Fibroblast of the aortic adventitia (primary cell): ENCODE data around the gene FAM3B. TPM values are rescaled to one million over a fixed set of nuclear protein-coding genes. Genes with fewer than 3 reads are reported as not detected.

ENCODE experiments used
- DNase-seq: peaks from one replicate; pipeline ENCODE4 v3.0.0-alpha.2; 2010; ENCODE audit warnings: low read depth
- H3K4me3 ChIP-seq: 2 replicates; pipeline ENCODE4 v1.5.1; 2011; ENCODE audit warnings: low read depth, mild to moderate bottlenecking, control low read depth, low read length, moderate library complexity
- total RNA-seq: library from RNA; depleted of rRNA; stranded (reverse); fragments of >200 nt; gene quantifications from 2 replicates; pipeline ENCODE4 v1.2.3, GENCODE V29; 2012; ENCODE audit warnings: low replicate concordance
- TF ChIP-seq, protein P1 (sequence below): IDR thresholded peaks from 2 replicates; pipeline ENCODE4 v1.5.1; 2011; ENCODE audit warnings: mild to moderate bottlenecking, low read length, control low read depth, inconsistent platforms; ENCODE audit not compliant: insufficient read depth

FAM3B gene
- total RNA-seq, 1 donor: not detected

DNA sequence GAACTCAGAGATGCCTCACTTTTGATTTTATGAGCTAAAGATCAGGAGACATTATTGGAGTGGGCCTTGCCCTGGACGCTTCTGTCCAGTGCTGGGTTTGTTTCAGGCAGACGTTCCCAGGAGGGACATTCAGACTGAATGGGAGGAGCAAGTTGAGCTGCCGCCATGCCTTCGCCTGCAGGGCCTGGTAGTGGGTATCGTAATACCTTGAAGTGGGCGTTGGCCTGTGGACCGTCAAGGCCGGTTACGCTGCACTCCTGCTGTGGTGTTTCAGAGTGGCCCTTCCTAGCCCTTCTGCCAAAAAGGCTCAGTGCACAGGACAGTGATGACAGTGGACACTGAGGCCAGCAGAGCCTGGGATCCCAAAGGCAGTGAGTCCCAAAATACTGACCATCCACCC lies 1.6 kb downstream of the FAM3B start:
- no peak for DNase-seq
- TF ChIP-seq, protein P1, sequence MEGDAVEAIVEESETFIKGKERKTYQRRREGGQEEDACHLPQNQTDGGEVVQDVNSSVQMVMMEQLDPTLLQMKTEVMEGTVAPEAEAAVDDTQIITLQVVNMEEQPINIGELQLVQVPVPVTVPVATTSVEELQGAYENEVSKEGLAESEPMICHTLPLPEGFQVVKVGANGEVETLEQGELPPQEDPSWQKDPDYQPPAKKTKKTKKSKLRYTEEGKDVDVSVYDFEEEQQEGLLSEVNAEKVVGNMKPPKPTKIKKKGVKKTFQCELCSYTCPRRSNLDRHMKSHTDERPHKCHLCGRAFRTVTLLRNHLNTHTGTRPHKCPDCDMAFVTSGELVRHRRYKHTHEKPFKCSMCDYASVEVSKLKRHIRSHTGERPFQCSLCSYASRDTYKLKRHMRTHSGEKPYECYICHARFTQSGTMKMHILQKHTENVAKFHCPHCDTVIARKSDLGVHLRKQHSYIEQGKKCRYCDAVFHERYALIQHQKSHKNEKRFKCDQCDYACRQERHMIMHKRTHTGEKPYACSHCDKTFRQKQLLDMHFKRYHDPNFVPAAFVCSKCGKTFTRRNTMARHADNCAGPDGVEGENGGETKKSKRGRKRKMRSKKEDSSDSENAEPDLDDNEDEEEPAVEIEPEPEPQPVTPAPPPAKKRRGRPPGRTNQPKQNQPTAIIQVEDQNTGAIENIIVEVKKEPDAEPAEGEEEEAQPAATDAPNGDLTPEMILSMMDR: no peak
- H3K4me3 ChIP-seq: no peak overlapping the region

DNA sequence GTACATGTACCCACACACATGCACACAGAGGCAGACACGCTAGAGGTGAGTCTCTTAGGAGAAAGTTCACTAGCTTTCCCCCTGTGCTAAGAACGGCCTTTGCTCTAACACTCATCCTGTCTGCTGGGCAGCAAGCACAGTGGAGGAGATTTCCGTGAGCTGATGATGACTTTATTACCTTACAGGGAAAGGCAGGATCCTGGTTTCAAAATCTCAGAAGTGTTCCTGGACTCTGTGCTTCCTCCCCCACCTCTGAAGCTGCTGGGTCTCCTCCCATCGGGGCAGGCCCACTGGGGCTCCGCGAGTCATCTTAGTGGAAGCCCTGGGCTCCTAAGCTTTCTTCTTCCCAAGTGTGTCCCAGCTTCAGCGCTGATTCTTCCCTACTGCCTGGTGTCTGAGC lies 2.7 kb downstream of the FAM3B start:
- DNase-seq: no peak
- TF ChIP-seq, protein P1: no peak
- H3K4me3 ChIP-seq: no peak overlapping the region

DNA sequence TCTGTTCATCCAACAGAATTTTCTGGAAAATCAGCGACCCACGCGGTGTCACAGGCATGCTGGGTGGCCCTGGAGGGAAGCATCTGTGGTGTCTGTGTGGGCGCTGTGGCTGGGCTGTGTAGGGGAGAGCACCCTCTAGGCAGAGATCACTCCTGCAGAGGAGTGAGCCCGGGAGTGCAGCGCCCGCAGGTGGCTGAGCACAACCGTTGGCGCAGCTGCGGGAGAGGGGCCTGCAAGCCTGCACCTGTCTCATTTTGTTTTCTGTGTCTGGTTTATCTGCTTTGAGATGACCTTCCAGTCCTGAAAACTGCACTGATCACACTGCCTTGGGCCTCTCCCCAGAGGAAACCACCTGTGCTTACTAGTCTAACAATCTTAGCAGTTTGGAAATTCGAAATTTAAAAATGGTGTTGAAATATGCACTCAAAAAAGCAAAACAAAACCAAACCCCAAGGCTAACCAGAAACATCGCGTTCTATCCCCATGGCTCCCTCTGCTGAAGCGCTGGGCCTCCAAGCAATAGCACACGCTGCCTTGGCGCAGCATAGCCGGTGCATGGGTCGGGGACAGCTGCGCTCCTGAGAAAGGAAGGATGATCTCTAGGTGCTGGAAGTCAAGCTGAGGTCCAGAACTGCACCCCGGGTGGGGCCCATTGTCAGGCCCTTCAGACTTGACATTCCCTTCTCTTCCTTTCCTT lies 4.8 kb downstream of the FAM3B start:
- TF ChIP-seq, protein P1: no peak
- no peak for DNase-seq
- no peak overlapping the region for H3K4me3 ChIP-seq

DNA sequence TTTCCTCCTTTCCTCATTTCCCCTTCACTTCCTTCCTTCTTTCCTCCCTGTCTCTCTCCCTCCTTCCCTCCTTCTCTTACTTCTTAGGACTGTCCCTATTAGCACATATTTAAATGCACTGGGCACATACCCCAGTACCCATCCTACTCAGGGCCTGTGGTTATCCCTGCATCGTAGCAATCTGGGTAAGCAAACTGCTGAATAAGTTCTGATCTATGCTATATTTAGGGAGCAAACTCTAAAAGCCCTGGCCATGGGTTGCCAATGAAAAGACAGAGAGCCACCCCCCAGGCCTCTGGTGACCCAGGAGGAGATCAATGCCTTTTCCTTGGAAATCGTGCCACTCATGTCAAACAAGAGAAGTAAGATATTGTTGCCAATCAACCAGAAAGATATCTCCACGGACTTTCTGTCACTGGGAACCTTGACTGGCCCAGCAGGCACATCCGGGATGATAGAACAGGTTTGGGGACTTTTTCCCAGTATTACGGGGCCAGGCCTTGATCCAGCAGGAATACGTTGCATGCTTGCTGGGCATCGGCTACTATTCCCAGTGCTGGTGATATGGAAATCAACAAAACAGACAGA lies 5.4 kb downstream of the FAM3B start:
- DNase-seq: no peak
- H3K4me3 ChIP-seq: no peak overlapping the region
- TF ChIP-seq, protein P1: no peak

DNA sequence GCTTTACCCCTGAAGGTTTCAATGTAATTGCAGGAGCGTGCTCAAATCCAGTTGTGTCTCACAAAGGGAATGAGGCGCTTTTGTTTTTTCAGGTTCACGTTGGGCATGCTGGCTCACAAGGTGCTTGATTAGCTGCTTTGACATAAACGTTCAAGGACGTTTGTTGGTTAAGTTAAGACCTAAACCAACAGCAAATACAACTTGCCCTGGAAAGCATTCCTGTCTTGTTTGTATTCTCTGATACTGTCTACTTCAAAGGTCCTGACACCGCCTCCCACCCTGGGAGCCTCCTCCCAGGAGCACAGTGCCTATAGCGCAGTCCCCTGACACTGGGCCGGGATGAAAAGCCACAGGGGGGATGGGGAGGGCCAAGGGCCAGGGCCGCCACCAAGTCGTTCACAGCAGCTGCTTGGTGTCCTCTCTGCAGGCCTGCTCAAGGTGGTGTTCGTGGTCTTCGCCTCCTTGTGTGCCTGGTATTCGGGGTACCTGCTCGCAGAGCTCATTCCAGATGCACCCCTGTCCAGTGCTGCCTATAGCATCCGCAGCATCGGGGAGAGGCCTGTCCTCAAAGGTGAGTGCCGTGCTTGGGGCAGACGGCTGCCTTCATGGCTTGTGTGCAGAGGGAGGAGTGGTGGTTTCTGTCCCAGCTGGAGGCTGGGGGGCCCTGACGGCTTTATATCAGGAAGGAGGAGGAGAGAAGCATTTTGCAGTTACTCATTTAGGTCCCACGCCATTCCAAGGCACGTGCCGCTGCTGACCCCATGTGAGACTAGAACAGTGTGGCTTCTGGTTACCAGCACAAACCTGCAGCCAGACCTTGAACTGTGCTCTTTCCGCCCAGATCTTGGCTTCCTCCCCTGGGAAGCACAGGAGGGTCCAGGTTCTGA lies 6.1 kb downstream of the FAM3B start:
- no peak for DNase-seq
- no peak overlapping the region for H3K4me3 ChIP-seq
- TF ChIP-seq, protein P1: no peak

DNA sequence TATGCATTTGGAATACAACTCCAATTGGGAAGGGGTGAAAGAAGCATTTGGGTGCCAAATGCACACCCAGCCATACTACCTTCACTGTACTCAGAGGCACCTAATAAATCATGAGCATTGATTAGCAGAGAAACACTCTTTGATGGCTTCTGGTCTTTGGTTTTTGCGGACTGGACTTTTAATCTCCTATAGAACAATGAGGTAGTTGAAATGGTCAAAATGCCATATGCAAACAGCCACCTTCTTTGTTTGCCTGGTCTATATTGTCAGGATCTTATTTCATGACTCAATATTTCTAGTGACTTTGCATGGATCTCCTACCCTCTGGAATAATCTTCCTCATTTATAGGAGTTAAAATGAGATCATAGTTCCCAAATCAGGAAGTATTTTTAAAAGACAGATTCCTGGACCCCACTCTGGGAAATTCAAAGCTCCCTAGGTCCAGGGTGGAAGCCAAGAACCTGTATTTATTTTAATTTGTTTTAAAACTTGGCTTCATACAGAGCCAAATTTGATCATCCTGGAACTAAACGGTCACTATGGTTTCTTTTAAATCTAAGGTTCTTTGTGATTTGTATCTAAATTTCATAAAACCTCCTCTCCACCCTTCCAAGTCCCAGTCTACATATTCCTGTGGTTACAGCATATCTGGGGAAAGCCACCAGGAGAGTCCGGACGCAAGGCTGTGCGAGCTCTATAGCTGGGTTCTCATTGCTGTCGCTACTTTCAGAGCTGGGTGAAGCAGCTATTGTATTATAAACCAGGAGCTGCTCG lies 8.7 kb downstream of the FAM3B start:
- no peak for DNase-seq
- TF ChIP-seq, protein P1: no peak

More for the DNA sequence above, 8.7 kb downstream of the FAM3B start:
- no peak overlapping the region for H3K4me3 ChIP-seq
